Common myeloid progenitor, CD34-positive (primary cell): ENCODE measurements around the gene APOD.

Experiments used
- CTCF ChIA-PET: fragments of 350-600 bp; sonication (Branson Sonifier 250); formaldehyde crosslinking; loops from one replicate; lab custom pipeline; 2021; ENCODE audit warnings: antibody characterized with exemption; lab: Charles Lee
- POLR2A ChIA-PET: fragments of 350-600 bp; sonication (Branson Sonifier 250); formaldehyde crosslinking; loops from one replicate; lab custom pipeline; 2021; ENCODE audit warnings: antibody characterized with exemption; lab: Charles Lee
- DNase-seq, 3 donors: peaks; one replicate each; pipeline versions ENCODE4 v3.0.0 to v3.0.0-alpha.2; 2013
- H3K27ac ChIP-seq, 2 experiments: 1 replicate in 1 of 2; 2 replicates in 1 of 2; pipeline ENCODE4 v1.7.0; 2013; ENCODE audit warnings: inconsistent platforms in 2 of 2, low read length in 2 of 2, mild to moderate bottlenecking in 2 of 2, low read depth in 1 of 2, moderate library complexity in 1 of 2; ENCODE audit not compliant: severe bottlenecking in 2 of 2, insufficient read depth in 1 of 2, poor library complexity in 1 of 2
- H3K27me3 ChIP-seq, 5 experiments: replicated peaks in 2 of 5; 1 replicate in 3 of 5; 2 replicates in 2 of 5; pipeline versions ENCODE4 v1.6.1 to v1.7.0; 2013; ENCODE audit warnings: low read length in 4 of 5, mild to moderate bottlenecking in 2 of 5, moderate library complexity in 2 of 5, inconsistent platforms in 1 of 5; ENCODE audit not compliant: insufficient read depth in 5 of 5, control insufficient read depth in 4 of 5
- H3K36me3 ChIP-seq, 4 experiments: 1 replicate in 2 of 4; 2 replicates in 2 of 4; pipeline versions ENCODE4 v1.6.1 to v1.7.0; 2013; ENCODE audit warnings: low read length in 3 of 4, control low read depth in 1 of 4, mild to moderate bottlenecking in 1 of 4; ENCODE audit not compliant: control insufficient read depth in 4 of 4, insufficient read depth in 4 of 4
- H3K4me1 ChIP-seq, 4 experiments: 1 replicate in 3 of 4; 2 replicates in 1 of 4; pipeline versions ENCODE4 v1.6.1 to v1.7.1; 2013; ENCODE audit warnings: low read length in 3 of 4, mild to moderate bottlenecking in 3 of 4, control low read depth in 1 of 4, inconsistent platforms in 1 of 4, moderate library complexity in 1 of 4; ENCODE audit not compliant: control insufficient read depth in 4 of 4, insufficient read depth in 4 of 4; ENCODE audit errors: control extremely low read depth in 1 of 4
- H3K4me3 ChIP-seq, 7 experiments: 1 replicate in 4 of 7; 2 replicates in 3 of 7; pipeline versions ENCODE4 v1.5.1 to v1.7.0; 2013; ENCODE audit warnings: mild to moderate bottlenecking in 7 of 7, low read length in 6 of 7, moderate library complexity in 6 of 7, inconsistent platforms in 2 of 7, low read depth in 2 of 7, control low read depth in 1 of 7; ENCODE audit not compliant: insufficient read depth in 4 of 7, control insufficient read depth in 1 of 7; ENCODE audit errors: extremely low read depth in 1 of 7
- H3K9me3 ChIP-seq, 5 experiments: 1 replicate in 4 of 5; 2 replicates in 1 of 5; pipeline versions ENCODE4 v1.6.1 to v1.7.1; 2013; ENCODE audit warnings: low read length in 4 of 5, mild to moderate bottlenecking in 2 of 5, inconsistent platforms in 1 of 5, low read depth in 1 of 5, moderate library complexity in 1 of 5; ENCODE audit not compliant: control insufficient read depth in 4 of 5, insufficient read depth in 2 of 5; ENCODE audit errors: control extremely low read depth in 1 of 5
- WGBS: methylation state at CpG from one replicate; pipeline ENCODE4 v1.1.5; 2013; ENCODE audit not compliant: insufficient coverage; 5-methylcytosine and 5-hydroxymethylcytosine counted together

APOD gene

GRCh38 chr3:195574497-195575304 lies 9.0 kb downstream of the APOD start:
- ChIA-PET CTCF (no interaction called here), POLR2A (no interaction called here)
- peaks cover 0 to 6% (median 3%) of the 10 kb centered on the region in 4 experiments for H3K4me1 ChIP-seq
- no peaks in the 10 kb centered on the region for H3K9me3 ChIP-seq
- no peak overlapping the region for H3K4me3 ChIP-seq
- H3K27ac ChIP-seq: no peak overlapping the region
- H3K36me3 ChIP-seq: no peaks in the 10 kb centered on the region
- peaks cover 0 to 5% (median 0%) of the 10 kb centered on the region in 5 experiments for H3K27me3 ChIP-seq
- WGBS: 75% methylated on average over 5 of the region's 8 CpGs
- no peak for DNase-seq

DNA sequence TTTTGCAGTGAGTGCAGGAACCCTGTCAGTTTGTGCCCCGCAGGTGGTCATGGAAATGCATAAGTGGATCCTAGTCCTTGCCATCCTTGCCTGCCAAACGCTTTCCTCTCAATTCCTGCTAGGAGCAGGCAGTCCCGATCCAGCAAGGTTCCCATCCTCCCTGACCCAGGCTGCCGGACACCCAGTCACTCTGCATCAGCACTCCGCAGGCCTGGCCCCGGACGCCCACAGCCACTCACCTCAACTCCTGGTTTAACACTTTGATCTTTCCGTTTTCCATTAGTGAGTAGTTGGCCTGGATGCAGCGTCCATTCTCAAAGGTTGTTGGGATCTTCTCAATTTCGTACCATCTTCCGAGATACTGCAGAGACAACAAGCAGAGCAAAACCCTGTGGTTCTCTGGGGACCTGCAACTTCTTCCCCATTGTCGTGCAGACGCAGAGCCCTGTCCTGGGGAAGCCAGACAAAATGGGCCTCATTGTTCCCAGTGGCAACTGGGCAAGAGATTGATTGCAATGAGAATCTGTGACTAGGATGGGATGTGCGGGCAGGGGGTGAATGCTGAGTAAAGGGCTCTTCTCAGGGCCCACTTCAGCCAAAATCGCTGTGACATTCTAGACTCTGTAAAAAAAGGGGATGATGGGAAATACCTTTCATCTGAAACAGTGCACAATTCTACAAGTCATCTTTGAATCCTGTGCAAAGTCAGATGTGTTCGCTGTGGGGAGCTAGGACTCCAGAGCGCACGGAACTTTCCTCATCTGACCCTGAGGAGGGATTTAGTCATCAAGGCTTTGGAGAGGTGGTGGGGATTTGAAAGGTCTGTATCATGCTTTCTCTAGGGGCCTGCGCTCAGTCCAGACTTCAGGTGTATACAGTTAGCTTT lies 9.9 kb downstream of the APOD start:
- ChIA-PET CTCF (interaction anchor here (0.9 kb wide), 1 partner anchor 18 kb away, joined by 4 read pairs; no protein-coding TSS in a partner anchor), POLR2A (no interaction called here)
- no peaks in the 10 kb centered on the region for H3K36me3 ChIP-seq
- peaks cover 0 to 5% (median 0%) of the 10 kb centered on the region in 5 experiments for H3K27me3 ChIP-seq
- H3K4me3 ChIP-seq: no peak overlapping the region
- H3K4me1 ChIP-seq: peaks cover 0 to 6% (median 3%) of the 10 kb centered on the region in 4 experiments
- no peak for DNase-seq
- no peaks in the 10 kb centered on the region for H3K9me3 ChIP-seq
- WGBS: 98% methylated on average over 15 of the region's 19 CpGs
- no peak overlapping the region for H3K27ac ChIP-seq

DNA sequence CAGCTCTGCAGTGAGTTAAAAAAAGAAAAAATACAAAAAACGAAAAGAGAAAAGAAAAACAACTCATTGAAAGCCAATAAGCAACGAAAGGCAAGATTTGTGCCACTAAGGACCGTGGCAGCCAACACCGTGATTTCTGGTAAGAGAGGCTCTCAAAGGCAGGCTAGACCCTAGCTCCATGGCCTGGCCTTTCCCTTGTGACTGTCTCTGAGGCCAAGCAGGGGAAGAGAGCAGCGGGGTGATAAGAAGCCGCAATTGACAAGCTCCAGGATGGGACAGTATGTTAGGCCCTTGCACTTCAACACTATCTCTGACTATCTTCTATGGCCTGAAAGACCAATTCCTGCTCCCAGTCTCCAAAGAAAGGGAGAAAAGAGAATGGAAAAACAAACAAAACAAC lies 12.4 kb downstream of the APOD start:
- no peaks in the 10 kb centered on the region for H3K9me3 ChIP-seq
- peaks cover under 1 to 13% (median 9%) of the 10 kb centered on the region in 4 experiments for H3K4me1 ChIP-seq
- WGBS: 99% methylated on average over 5 of the region's 6 CpGs
- no peaks in the 10 kb centered on the region for H3K36me3 ChIP-seq
- no peaks in the 10 kb centered on the region for H3K27me3 ChIP-seq
- DNase-seq: no peak
- ChIA-PET CTCF (interaction anchor here (1.2 to 1.8 kb wide), 2 partner anchors 16 to 19 kb away, joined by 3 to 4 read pairs; no protein-coding TSS in a partner anchor), POLR2A (interaction anchor here (0.7 kb wide), 1 partner anchor 21 kb away, joined by 4 read pairs; no protein-coding TSS in a partner anchor)
- H3K27ac ChIP-seq: no peak overlapping the region
- H3K4me3 ChIP-seq: no peak overlapping the region

- no peaks in the 10 kb centered on the region for H3K36me3 ChIP-seq
- H3K4me3 ChIP-seq: no peak overlapping the region
- H3K4me1 ChIP-seq: peaks cover 5 to 17% (median 13%) of the 10 kb centered on the region in 4 experiments
- ChIA-PET POLR2A (interaction anchor here (0.7 kb wide), 1 partner anchor 21 kb away, joined by 4 read pairs; no protein-coding TSS in a partner anchor), CTCF (interaction anchor here (1.2 to 1.8 kb wide), 2 partner anchors 16 to 18 kb away, joined by 3 to 4 read pairs; no protein-coding TSS in a partner anchor)
- no peaks in the 10 kb centered on the region for H3K9me3 ChIP-seq
- 97% methylated on average over 9 of the region's 9 CpGs for WGBS
- DNase-seq: no peak
- no peak overlapping the region for H3K27ac ChIP-seq
- H3K27me3 ChIP-seq: no peaks in the 10 kb centered on the region
Measured at GRCh38 chr3:195570912-195571311, 12.8 kb downstream of the APOD start.

GRCh38 chr3:195570344-195570743 lies 13.4 kb downstream of the APOD start:
- WGBS: 83% methylated on average over 3 of the region's 6 CpGs
- Histone ChIP-seq H3K4me1 (peaks cover 5 to 21% (median 17%) of the 10 kb centered on the region in 4 experiments), H3K9me3 (no peaks in the 10 kb centered on the region), H3K27ac (no peak overlapping the region), H3K27me3 (no peaks in the 10 kb centered on the region), H3K4me3 (no peak overlapping the region), H3K36me3 (no peaks in the 10 kb centered on the region)
- ChIA-PET POLR2A (no interaction called here), CTCF (interaction anchor here (1.0 to 1.8 kb wide), 2 partner anchors 9 to 15 kb away, joined by 3 to 4 read pairs; no protein-coding TSS in a partner anchor)
- no peak for DNase-seq

GRCh38 chr3:195568630-195569029 lies 15.1 kb downstream of the APOD start:
- CTCF ChIA-PET: interaction anchor here (0.8 to 1.5 kb wide), 2 partner anchors 10 to 12 kb away, joined by 3 to 4 read pairs; no protein-coding TSS in a partner anchor
- 85% methylated on average over 5 of the region's 5 CpGs for WGBS

More at GRCh38 chr3:195568630-195569029, 15.1 kb downstream of the APOD start:
- H3K4me1 ChIP-seq: peaks cover 5 to 21% (median 17%) of the 10 kb centered on the region in 4 experiments
- H3K9me3 ChIP-seq: no peaks in the 10 kb centered on the region
- H3K4me3 ChIP-seq: no peak overlapping the region
- no peak for DNase-seq
- no peaks in the 10 kb centered on the region for H3K36me3 ChIP-seq
- POLR2A ChIA-PET: no interaction called here
- no peak overlapping the region for H3K27ac ChIP-seq
- H3K27me3 ChIP-seq: no peaks in the 10 kb centered on the region
